ENCODE results near the gene GALNT10. TPM values are rescaled to one million over a fixed set of nuclear protein-coding genes. Genes with fewer than 3 reads are reported as not detected.

The GALNT10 gene
- total and polyA plus RNA-seq, 2 of the 4 experiments (the other 2 are of a cell fraction), result 46.2 to 67.0 TPM

DNA sequence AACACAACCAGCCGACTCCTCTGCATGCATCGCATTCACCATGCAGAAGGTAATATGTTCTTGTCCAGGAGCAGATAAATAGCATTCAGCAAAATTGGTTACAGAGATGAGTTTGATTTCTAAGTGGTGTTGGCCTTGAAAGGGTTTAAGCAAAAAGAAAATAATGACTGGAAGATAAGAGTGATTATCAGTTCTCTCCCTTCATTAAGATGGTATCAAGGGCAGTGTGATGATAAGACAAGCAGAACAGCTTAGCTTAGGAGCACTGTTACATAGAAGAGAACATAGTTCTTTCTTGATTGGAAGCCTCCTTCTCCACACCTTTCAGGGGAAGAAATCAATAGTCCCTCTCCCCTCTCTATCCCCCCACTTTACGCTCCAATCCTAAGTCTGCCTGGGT is 121.5 kb downstream of the GALNT10 start:
- ChIA-PET POLR2A (ENCODE audit: unreplicated experiment) (interaction anchor here (0.6 kb wide), 1 partner anchor 91 kb away, joined by 3 read pairs; no protein-coding TSS in a partner anchor), CTCF (interaction anchor here (0.5 kb wide), 1 partner anchor 19 kb away, joined by 3 read pairs; no protein-coding TSS in a partner anchor)
- Histone ChIP-seq H3K18ac (ENCODE audit: low read depth, low read length) (no peak overlapping the region), H4K20me1 (ENCODE audit: insufficient read depth, low read length) (peaks cover 7% of the 10 kb centered on the region; the same call in 1 of the 2 replicates), H4K5ac (ENCODE audit: low read depth, low read length) (no peak overlapping the region), H3K4me3 (ENCODE audit: insufficient read depth, low read depth, low read length) (no peak overlapping the region), H2AK5ac (ENCODE audit: low read depth, low read length) (no peak overlapping the region), H3K27me3 (ENCODE audit: control insufficient read depth, insufficient read depth, low read length) (no peaks in the 10 kb centered on the region), H3K9me1 (ENCODE audit: insufficient read depth, low read length) (peaks cover 24% of the 10 kb centered on the region), H3K27ac (ENCODE audit: insufficient read depth, low read length) (no peak overlapping the region), H2AFZ (replicated peaks; ENCODE audit: low read length, poor library complexity) (no peak overlapping the region), H3K9me3 (ENCODE audit: control insufficient read depth, insufficient read depth, low read length) (no peaks in the 10 kb centered on the region), H4K8ac (ENCODE audit: low read depth in 2 of 2, low read length in 2 of 2) (no peak overlapping the region), H2AK9ac (replicated peaks; ENCODE audit: low read depth, low read length, poor library complexity) (no peak overlapping the region), H3K56ac (ENCODE audit: extremely low read depth, insufficient read depth, low read length) (no peak overlapping the region), H3K4me2 (ENCODE audit: low read depth, low read length) (no peak overlapping the region), H3K79me1 (ENCODE audit: low read depth in 1 of 2, low read length in 2 of 2) (peaks cover 31 to 59% of the 10 kb centered on the region in 2 experiments), H3K23ac (ENCODE audit: low read depth, low read length) (no peak overlapping the region), H2BK15ac (ENCODE audit: low read depth, low read length) (no peak overlapping the region), H2BK5ac (ENCODE audit: low read depth, low read length, poor library complexity, severe bottlenecking) (no peak overlapping the region), H3K4ac (ENCODE audit: low read depth, low read length) (no peak overlapping the region), H3K36me3 (ENCODE audit: control insufficient read depth, insufficient read depth, low read length) (no peaks in the 10 kb centered on the region), H2BK20ac (ENCODE audit: low read depth, low read length) (no peak overlapping the region), H4K91ac (ENCODE audit: insufficient read depth, low read depth, low read length) (no peak overlapping the region), H2BK120ac (ENCODE audit: low read depth, low read length) (no peak overlapping the region), H3K9ac (ENCODE audit: low read depth, low read length) (no peak overlapping the region), H3K14ac (replicated peaks; ENCODE audit: low read depth, low read length) (no peak overlapping the region), H3K4me1 (ENCODE audit: control insufficient read depth, insufficient read depth, low read length) (peaks cover 10% of the 10 kb centered on the region)
- DNase-seq (no peak), ATAC-seq (ENCODE audit: low read depth) (no peak)
- dilution Hi-C loops (cut with HindIII; ENCODE audit: low sequenced_read_pairs, unreplicated experiment) (no loop called here), intact Hi-C loops (cut with micrococcal nuclease) (no loop called here), in situ Hi-C loops (cut with MboI; ENCODE audit: low sequenced_read_pairs) (no loop called here)
- WGBS, 2 experiments (ENCODE audit: extremely low coverage in 2 of 2, insufficient read length in 1 of 2), result no CpG with 5 or more reads among the region's 3 CpGs
- no TSS peak for BruUV-seq (replicated peaks)
- no peak for TF ChIP-seq SMC3 (IDR thresholded peaks at IDR 0.05; ENCODE audit: low read depth, low read length)
- TF ChIP-seq MXI1 (IDR thresholded peaks at IDR 0.05; ENCODE audit: borderline replicate concordance, low read depth, low read length), result no peak
- TF ChIP-seq CHD1 (IDR thresholded peaks at IDR 0.05; ENCODE audit: low read depth, low read length), result no peak
- no peak for TF ChIP-seq RAD21 (IDR thresholded peaks at IDR 0.05; ENCODE audit: low read length)
- no peak for TF ChIP-seq RCOR1 (IDR thresholded peaks at IDR 0.05; ENCODE audit: insufficient replicate concordance, low read length)
- TF ChIP-seq, protein P1, sequence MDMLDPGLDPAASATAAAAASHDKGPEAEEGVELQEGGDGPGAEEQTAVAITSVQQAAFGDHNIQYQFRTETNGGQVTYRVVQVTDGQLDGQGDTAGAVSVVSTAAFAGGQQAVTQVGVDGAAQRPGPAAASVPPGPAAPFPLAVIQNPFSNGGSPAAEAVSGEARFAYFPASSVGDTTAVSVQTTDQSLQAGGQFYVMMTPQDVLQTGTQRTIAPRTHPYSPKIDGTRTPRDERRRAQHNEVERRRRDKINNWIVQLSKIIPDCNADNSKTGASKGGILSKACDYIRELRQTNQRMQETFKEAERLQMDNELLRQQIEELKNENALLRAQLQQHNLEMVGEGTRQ (IDR thresholded peaks at IDR 0.05; ENCODE audit: low read depth, low read length), result no peak
- no peak for TF ChIP-seq RFX5 (IDR thresholded peaks at IDR 0.05; ENCODE audit: low read depth, low read length)
- no peak for TF ChIP-seq MAZ (IDR thresholded peaks at IDR 0.05; ENCODE audit: borderline replicate concordance, low read depth, low read length)
- TF ChIP-seq CEBPB (IDR thresholded peaks at IDR 0.05; ENCODE audit: low read depth, low read length), result no peak
- TF ChIP-seq, protein P2, sequence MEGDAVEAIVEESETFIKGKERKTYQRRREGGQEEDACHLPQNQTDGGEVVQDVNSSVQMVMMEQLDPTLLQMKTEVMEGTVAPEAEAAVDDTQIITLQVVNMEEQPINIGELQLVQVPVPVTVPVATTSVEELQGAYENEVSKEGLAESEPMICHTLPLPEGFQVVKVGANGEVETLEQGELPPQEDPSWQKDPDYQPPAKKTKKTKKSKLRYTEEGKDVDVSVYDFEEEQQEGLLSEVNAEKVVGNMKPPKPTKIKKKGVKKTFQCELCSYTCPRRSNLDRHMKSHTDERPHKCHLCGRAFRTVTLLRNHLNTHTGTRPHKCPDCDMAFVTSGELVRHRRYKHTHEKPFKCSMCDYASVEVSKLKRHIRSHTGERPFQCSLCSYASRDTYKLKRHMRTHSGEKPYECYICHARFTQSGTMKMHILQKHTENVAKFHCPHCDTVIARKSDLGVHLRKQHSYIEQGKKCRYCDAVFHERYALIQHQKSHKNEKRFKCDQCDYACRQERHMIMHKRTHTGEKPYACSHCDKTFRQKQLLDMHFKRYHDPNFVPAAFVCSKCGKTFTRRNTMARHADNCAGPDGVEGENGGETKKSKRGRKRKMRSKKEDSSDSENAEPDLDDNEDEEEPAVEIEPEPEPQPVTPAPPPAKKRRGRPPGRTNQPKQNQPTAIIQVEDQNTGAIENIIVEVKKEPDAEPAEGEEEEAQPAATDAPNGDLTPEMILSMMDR (conservative IDR thresholded peaks at IDR 0.05; ENCODE audit: low read depth, low read length), result no peak
- TF ChIP-seq MAFK (IDR thresholded peaks at IDR 0.05; ENCODE audit: low read depth, low read length), result no peak
- no peak for TF ChIP-seq NFE2L2 (IDR thresholded peaks at IDR 0.05; ENCODE audit: low read depth, low read length)
- no peak for TF ChIP-seq FOS (IDR thresholded peaks at IDR 0.05; ENCODE audit: low read depth, low read length)
- no peak for TF ChIP-seq BHLHE40 (IDR thresholded peaks at IDR 0.05; ENCODE audit: low read depth, low read length)
- no peak for TF ChIP-seq POLR2A (IDR thresholded peaks at IDR 0.05; ENCODE audit: low read depth, low read length)
- TF ChIP-seq, protein P3, sequence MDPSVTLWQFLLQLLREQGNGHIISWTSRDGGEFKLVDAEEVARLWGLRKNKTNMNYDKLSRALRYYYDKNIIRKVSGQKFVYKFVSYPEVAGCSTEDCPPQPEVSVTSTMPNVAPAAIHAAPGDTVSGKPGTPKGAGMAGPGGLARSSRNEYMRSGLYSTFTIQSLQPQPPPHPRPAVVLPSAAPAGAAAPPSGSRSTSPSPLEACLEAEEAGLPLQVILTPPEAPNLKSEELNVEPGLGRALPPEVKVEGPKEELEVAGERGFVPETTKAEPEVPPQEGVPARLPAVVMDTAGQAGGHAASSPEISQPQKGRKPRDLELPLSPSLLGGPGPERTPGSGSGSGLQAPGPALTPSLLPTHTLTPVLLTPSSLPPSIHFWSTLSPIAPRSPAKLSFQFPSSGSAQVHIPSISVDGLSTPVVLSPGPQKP (IDR thresholded peaks at IDR 0.05; ENCODE audit: borderline replicate concordance, low read depth, low read length), result no peak

Data from IMR-90 (cell line).